Bronchial epithelial cell (primary cell): ENCODE data around the gene NXNL2. TPM values are rescaled to one million over a fixed set of nuclear protein-coding genes. Genes with fewer than 3 reads are reported as not detected.

Source experiments
- DNase-seq: peaks from one replicate; pipeline ENCODE4 v3.0.0-alpha.2; 2010; ENCODE audit warnings: low read depth
- FAIRE-seq: peaks from 2 replicates; lab custom pipeline; 2011; peaks lifted over from hg19 to GRCh38; lab: Jason Lieb, UNC
- H3K27me3 ChIP-seq: 2 replicates; pipeline ENCODE4 v1.5.1; 2011; ENCODE audit warnings: low read length; ENCODE audit not compliant: control insufficient read depth, insufficient read depth
- H3K36me3 ChIP-seq: 2 replicates; pipeline ENCODE4 v1.5.1; 2011; ENCODE audit warnings: low read length; ENCODE audit not compliant: control insufficient read depth, insufficient read depth
- H3K4me3 ChIP-seq: 2 replicates; pipeline ENCODE4 v1.5.1; 2011; ENCODE audit warnings: mild to moderate bottlenecking, low read depth, low read length, control low read depth
- total RNA-seq: library from RNA; depleted of rRNA; stranded (reverse); fragments of >200 nt; gene quantifications from 2 replicates; pipeline ENCODE4 v1.2.1, GENCODE V29; 2014
- TF ChIP-seq, protein P1 (sequence below): IDR thresholded peaks from 2 replicates; pipeline ENCODE4 v1.5.1; 2011; ENCODE audit warnings: mild to moderate bottlenecking, moderate library complexity, low read length, control low read depth, inconsistent platforms; ENCODE audit not compliant: insufficient read depth, severe bottlenecking

The NXNL2 gene
- total RNA-seq, 1 donor from 2014 or later = not detected

DNA sequence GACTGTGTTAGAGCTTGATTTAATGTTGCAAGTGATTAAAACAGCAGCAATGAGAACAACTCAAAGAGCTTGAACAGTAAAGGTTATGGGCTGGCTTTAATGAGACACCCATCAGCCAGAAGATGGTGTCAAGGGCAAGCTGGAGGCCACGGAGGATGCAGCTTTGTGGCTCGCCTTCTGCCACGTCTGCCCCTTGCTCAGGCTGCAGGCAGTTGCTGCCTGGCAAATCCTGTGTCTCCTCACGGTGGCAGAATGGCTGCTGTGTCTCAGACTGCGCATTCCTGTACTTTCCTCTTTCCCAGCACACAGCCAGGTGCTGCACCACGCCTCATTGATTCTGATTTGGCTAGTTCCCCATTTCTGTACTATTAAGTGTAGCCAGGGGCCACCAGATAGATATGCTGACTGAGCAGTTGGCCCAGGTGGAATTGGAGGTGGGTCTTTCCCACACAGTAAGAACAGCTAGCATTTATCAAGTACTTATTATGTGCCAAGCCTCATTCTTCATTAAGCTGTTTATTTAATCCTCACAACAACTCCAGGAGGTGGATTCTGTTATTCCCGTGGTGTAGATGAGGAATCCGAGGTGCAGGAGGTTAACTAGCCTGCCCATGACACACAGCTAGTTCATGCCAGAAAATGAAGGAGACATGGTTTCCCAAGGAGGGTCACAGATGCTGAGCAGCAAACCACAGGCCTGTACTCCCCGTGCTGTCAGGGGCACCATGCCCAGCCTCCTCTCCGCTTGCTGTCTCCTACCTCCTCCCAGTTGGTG is 3.5 kb downstream of the NXNL2 start:
- Histone ChIP-seq H3K36me3 (no peaks in the 10 kb centered on the region), H3K27me3 (no peaks in the 10 kb centered on the region), H3K4me3 (no peak overlapping the region)
- DNase-seq (no peak), FAIRE-seq (peak; percentile 40)
- TF ChIP-seq, protein P1, sequence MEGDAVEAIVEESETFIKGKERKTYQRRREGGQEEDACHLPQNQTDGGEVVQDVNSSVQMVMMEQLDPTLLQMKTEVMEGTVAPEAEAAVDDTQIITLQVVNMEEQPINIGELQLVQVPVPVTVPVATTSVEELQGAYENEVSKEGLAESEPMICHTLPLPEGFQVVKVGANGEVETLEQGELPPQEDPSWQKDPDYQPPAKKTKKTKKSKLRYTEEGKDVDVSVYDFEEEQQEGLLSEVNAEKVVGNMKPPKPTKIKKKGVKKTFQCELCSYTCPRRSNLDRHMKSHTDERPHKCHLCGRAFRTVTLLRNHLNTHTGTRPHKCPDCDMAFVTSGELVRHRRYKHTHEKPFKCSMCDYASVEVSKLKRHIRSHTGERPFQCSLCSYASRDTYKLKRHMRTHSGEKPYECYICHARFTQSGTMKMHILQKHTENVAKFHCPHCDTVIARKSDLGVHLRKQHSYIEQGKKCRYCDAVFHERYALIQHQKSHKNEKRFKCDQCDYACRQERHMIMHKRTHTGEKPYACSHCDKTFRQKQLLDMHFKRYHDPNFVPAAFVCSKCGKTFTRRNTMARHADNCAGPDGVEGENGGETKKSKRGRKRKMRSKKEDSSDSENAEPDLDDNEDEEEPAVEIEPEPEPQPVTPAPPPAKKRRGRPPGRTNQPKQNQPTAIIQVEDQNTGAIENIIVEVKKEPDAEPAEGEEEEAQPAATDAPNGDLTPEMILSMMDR = no peak

DNA sequence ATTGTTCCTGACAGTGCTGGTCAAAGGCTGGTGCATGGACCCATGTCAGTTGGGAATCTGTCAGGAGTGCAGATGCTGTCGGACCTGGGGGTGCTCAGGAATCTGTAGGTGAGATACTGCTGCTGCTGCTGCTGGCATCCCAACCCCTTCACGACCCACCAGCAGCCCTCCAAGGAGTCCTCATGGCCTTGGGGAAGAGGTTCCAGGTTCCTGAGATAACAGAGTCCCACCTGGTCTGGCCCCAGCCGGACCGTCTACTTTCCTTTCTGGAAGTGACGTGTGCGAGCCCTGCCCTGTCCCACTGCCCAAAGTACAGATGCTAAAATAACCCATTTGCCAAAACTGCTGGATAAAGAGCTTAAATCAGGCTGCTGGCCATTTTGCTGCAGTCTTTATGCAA is 4.3 kb downstream of the NXNL2 start:
- TF ChIP-seq, protein P1 = no peak
- Histone ChIP-seq H3K27me3 (no peaks in the 10 kb centered on the region), H3K36me3 (no peaks in the 10 kb centered on the region), H3K4me3 (no peak overlapping the region)
- DNase-seq (no peak), FAIRE-seq (no peak)

DNA sequence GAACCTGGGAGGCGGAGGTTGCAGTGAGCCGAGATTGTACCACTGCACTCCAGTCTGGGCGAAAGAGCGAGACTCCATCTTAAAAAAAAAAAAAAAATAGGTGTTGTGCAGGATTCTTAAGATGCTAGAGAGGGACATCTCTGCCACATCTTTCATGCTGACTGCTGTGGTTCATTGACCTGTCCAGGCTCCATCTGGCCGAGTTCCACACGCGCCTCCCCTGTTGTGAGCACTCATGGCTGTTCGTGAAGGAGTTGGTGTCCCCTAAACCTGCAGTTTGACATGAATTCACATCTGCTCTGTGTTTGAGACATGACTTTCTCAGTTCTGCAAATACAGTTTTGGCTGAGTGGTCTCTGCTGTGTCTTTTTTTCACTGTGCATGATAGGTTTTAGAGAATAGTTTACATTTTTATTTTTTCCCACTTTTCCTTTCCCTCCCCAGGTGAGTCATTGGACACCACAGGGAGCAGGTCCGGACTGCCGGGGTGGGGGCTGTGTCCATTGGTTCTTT is 5.3 kb downstream of the NXNL2 start:
- DNase-seq (no peak), FAIRE-seq (no peak)
- TF ChIP-seq, protein P1 = no peak
- Histone ChIP-seq H3K27me3 (no peaks in the 10 kb centered on the region), H3K36me3 (no peaks in the 10 kb centered on the region), H3K4me3 (no peak overlapping the region)

DNA sequence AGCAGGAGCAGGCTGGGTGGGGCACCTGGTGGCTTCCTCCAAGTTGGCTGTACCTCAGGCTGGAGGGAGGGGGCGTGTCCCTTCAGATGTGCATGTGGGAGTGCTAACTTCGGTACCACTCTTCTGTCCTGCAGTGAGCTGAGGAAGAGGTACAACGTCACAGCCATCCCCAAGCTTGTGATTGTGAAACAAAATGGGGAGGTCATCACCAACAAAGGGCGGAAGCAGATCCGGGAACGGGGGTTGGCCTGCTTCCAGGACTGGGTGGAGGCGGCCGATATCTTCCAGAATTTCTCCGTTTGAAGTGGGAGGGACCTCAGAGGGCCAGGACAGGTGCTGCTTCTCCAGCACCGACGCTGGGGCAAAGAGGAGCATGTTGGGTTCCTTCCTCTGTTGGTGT is 9.3 kb downstream of the NXNL2 start:
- Histone ChIP-seq H3K4me3 (no peak overlapping the region), H3K27me3 (no peaks in the 10 kb centered on the region), H3K36me3 (no peaks in the 10 kb centered on the region)
- DNase-seq (peak; percentile 4), FAIRE-seq (no peak)
- TF ChIP-seq, protein P1 = no peak

DNA sequence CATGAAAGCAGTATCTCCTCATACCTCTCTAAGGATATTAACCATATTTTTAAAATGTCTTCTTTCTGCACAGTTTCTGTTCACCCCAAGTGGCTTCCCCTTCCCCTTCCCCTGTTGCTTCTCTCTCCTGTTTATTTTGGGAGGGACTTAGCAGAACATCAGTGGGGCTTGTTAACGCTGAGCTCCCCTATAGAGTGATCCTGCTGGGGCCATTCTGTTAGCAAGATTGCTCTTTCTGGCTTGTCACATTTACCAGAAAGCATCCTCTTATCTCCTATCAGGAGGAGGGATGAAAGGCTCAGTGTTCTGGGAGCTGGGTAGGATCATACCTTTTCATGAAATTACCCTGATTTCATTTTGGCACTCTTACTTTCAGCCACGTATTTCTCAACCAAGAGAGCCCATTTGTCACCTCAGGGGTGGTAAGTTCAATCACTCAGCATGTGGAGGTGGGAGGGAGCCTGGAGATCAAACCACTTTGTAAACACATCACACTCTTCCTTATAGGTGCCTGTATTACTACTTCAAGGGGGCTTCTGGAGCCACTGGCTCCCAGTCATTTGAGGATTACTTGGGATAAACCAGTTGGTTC is 16.7 kb downstream of the NXNL2 start:
- TF ChIP-seq, protein P1 = no peak
- no peak for FAIRE-seq
- Histone ChIP-seq H3K36me3 (no peaks in the 10 kb centered on the region), H3K27me3 (no peaks in the 10 kb centered on the region), H3K4me3 (no peak overlapping the region)
- no peak for DNase-seq
